HFF-Myc (cell line): Measurements from ENCODE around the gene ZNF14.

Source experiments
- DNase-seq: peaks from one replicate; pipeline ENCODE4 v3.0.0-alpha.2; 2011; ENCODE audit warnings: low read depth; ENCODE audit errors: extremely low read depth
- H3K4me3 ChIP-seq: replicated peaks from 2 replicates; pipeline ENCODE4 v1.5.1; 2011; ENCODE audit warnings: low read depth, mild to moderate bottlenecking, control low read depth, low read length
- TF ChIP-seq, protein P1 (sequence below): IDR thresholded peaks from 2 replicates; pipeline ENCODE4 v1.5.1; 2012; ENCODE audit warnings: mild to moderate bottlenecking, low read depth, low read length, control low read depth; ENCODE audit errors: missing control alignments

The ZNF14 gene

DNA sequence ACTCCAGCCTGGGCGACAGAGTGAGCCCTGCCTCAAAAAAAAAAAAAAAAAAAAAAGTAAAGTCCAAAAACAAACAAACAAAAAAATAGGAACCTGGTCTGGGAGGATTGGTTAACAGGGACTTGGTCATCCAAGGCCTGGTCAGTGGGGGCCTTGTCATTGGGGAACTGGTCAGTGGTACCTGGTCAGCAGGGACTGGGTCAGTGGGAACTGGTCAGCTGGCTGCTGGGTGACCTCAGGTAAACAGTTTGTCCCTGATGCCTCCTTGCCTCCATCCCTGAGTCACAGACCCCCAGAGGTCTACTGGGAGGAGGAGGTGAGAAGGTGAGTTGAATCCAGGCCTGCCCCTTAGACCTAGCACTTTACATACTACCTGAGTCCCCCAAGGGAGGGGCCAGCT, 5.7 kb upstream of the ZNF14 start:
- H3K4me3 ChIP-seq: no peak overlapping the region
- DNase-seq: no peak
- TF ChIP-seq, protein P1, sequence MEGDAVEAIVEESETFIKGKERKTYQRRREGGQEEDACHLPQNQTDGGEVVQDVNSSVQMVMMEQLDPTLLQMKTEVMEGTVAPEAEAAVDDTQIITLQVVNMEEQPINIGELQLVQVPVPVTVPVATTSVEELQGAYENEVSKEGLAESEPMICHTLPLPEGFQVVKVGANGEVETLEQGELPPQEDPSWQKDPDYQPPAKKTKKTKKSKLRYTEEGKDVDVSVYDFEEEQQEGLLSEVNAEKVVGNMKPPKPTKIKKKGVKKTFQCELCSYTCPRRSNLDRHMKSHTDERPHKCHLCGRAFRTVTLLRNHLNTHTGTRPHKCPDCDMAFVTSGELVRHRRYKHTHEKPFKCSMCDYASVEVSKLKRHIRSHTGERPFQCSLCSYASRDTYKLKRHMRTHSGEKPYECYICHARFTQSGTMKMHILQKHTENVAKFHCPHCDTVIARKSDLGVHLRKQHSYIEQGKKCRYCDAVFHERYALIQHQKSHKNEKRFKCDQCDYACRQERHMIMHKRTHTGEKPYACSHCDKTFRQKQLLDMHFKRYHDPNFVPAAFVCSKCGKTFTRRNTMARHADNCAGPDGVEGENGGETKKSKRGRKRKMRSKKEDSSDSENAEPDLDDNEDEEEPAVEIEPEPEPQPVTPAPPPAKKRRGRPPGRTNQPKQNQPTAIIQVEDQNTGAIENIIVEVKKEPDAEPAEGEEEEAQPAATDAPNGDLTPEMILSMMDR: no peak

DNA sequence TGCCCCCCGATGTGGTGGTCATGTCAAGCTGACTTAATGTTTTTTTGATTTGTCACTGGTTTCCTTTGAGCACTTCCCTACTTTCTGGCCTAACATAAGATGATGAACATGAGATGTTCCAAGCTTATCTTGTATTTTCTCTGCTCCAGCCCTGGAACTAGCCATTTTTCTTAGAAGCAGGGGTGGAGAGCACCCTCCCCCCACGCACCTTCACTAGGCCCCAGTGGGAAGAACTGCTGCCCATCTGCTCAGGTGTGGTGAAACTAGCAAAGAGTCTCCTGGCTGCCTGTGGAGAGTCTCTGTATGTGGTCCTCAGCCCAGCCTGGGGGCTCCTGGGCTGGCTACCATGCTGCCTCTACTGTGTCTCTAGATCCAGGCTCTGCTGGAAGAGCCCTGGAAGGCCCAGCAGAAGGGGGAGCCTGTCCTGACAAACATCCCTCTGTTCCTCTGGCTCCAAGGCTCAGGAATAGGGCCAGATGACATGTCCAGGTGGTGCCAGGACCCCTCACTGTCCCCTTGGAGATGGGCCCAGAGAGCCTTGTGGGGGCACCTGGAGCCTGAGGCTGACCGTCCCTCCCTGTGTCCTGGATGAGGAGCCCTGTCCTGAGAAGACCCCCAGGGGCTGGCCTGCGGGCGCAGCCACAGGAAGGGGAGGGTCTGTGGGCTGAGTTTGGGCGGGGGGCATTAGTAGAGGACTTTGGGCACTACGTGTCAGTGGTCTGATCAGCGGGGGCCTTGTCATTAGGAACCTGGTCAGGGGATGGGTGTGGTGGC, 4.8 kb upstream of the ZNF14 start:
- no peak overlapping the region for H3K4me3 ChIP-seq
- no peak for DNase-seq
- TF ChIP-seq, protein P1: no peak

DNA sequence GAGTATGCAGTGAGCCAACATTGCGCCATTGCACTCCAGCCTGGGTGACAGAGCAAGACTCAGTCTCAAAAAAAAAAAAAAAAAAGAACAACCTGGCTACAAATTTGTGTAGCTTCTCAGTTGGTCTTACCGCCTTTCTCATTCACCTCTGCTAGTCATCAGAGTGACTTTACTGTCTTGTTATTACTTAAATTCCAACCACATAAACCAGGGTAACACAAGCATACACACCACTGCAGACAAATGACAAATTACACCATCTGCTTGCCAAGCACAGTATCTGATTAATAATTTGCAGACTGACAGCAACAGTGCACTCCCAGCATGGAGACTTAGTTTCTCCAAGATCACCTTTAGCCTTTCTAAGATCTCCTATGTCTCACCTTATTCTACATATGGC, 11.0 kb downstream of the ZNF14 start:
- no peak for DNase-seq
- TF ChIP-seq, protein P1: no peak
- H3K4me3 ChIP-seq: no peak overlapping the region

DNA sequence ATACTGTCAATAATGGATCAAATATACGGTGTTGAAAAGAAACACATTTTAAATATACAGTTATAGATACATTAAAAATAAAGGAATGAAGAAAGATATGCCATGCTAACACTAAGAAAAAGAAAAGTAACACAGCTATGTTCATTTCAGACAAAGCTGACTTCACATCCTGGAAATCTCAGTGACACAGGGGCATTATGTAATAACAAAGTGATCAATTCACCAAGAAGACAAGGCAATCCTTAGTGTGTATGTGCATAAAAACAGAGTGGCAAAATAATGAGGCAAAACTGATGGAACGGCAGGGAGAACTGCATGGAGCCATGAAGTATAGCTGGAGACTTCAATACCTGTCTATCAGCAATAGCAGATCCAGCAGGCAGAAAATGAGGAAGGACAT, 13.1 kb downstream of the ZNF14 start:
- TF ChIP-seq, protein P1: no peak
- DNase-seq: no peak
- no peak overlapping the region for H3K4me3 ChIP-seq

DNA sequence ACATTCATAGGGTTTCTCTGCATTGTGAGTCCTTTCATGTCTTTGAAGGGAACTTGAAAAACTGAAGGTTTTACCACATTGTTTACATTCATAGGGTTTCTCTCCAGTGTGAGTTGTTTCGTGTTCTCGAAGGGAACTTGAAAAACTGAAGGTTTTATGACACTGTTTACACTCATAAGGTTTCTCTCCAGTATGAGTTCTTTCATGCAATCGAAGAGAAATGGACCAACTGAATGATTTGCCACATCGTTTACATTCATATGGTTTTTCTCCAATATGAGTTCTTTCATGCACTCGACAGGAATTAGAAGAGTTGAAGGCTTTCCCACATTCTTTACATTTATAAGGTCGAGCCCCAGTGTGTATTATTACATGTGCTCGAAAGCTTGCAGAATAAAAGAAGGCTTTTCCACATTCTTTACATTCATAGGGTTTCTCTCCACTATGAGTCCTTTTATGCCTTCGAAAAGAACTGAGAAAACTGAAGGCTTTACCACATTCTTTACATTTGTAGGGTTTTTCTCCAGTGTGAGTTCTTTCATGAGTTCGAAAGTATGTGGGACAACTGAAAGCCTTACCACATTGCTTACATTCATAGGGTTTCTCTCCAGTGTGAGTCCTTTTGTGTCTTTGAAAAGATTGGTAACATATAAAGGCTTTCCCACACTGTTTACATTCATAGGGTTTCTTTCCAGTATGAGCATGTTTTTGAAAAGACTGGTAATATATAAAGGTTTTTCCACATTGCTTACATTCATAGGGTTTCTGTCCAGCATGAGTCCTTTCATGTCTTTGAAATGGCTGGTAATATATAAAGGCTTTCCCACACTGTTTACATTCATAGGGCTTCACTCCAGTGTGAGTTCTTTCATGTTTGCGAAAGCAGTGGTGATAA, 20.7 kb downstream of the ZNF14 start:
- DNase-seq: no peak
- TF ChIP-seq, protein P1: no peak
- H3K4me3 ChIP-seq: no peak overlapping the region

DNA sequence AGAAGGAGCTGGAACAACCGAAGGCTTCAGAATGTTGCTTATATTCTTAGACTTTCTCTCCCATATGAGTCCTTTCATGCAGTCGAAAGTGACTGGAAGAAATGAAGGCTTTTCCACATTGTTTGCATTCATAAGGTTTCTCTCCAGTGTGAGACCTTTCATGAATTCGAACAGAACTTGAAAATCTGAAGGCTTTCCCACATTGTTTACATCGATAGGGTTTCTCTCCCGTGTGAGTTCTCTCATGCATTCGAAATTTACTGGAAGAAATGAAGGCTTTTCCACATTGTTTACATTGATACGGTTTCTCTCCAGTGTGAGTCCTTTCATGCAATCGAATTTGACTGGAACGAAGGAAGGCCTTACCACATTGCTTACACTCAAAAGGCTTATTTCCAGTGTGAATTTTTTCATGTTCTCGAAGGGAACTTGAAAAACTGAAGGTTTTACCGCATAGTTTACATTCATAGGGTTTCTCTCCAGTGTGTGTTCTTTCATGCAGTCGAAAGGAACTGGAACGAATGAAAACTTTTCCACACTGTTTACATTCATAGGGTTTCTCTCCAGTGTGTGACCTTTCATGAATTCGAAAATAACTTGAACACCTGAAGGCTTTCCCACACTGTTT, 21.5 kb downstream of the ZNF14 start:
- no peak for DNase-seq
- H3K4me3 ChIP-seq: no peak overlapping the region
- TF ChIP-seq, protein P1: no peak
